VCaP (cell line): ENCODE data around the gene FFAR3.

ENCODE experiments used
- H3K27ac ChIP-seq: fragments of 450-650 bp; 2 replicates; pipeline ENCODE4 v1.5.1; 2017
- TF ChIP-seq, protein P1 (sequence below): fragments of 450-650 bp; conservative IDR thresholded peaks from 2 replicates; pipeline ENCODE4 v1.5.1; 2017; ENCODE audit warnings: mild to moderate bottlenecking, moderate library complexity

The FFAR3 gene

DNA sequence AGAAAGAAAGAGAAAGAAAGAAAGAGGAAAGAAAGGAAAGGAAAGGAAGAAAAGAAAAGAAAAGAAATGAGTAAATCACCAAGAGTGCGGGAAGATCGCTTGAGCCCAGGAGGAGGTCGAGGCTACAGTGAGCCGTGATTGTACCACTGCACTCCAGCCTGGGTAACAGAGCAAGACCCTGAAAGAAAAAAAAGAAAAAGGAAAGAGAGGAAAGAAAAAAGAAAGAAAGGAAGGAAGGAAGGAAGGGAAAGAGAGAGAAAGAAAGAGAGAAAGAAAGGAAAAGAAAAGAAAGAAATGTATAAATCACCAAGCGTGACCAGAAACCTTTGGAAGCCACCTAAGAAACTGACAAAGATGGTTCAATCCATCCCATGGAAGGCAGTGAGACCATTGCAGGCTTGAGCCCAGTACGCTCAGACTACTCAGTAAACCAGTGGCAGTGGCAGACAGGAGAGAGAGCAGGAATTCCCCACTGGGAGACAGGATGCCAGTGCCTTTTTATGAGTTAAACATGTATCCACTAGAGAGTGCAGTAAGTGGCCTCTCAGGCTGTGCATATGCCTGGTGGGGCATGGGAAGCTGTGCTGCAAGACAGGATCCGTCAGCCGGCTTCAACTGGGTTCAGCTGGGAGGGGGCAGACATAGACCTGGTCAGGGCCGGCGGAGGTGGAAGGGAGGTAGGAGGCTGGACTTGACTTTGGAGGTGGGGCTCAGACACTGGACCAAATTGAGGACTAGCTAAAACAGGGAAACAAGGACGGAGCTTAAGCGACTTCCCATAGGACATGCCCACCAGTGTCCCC lies 17.4 kb downstream of the FFAR3 start:
- TF ChIP-seq, protein P1, sequence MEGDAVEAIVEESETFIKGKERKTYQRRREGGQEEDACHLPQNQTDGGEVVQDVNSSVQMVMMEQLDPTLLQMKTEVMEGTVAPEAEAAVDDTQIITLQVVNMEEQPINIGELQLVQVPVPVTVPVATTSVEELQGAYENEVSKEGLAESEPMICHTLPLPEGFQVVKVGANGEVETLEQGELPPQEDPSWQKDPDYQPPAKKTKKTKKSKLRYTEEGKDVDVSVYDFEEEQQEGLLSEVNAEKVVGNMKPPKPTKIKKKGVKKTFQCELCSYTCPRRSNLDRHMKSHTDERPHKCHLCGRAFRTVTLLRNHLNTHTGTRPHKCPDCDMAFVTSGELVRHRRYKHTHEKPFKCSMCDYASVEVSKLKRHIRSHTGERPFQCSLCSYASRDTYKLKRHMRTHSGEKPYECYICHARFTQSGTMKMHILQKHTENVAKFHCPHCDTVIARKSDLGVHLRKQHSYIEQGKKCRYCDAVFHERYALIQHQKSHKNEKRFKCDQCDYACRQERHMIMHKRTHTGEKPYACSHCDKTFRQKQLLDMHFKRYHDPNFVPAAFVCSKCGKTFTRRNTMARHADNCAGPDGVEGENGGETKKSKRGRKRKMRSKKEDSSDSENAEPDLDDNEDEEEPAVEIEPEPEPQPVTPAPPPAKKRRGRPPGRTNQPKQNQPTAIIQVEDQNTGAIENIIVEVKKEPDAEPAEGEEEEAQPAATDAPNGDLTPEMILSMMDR: no peak
- H3K27ac ChIP-seq: no peak overlapping the region

DNA sequence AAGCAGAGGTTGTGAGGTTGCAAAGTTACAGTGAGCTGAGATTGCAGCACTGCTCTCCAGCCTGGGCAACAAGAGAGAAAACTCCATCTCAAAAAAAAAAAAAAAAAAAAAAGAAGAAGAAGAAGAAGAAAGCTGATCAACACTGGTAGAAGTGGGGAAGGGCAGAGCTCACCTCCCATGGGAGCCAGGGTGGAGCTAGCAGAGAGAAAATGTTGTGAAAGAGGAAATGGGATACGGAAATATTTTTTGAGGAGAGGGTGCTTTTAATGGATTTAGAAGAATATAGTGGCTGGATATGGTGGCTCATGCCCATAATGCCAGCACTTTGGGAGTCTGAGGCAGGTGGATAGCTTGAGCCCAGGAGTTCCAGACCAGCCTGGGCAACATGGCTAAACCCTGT lies 19.4 kb downstream of the FFAR3 start:
- TF ChIP-seq, protein P1: no peak
- H3K27ac ChIP-seq: no peak overlapping the region

DNA sequence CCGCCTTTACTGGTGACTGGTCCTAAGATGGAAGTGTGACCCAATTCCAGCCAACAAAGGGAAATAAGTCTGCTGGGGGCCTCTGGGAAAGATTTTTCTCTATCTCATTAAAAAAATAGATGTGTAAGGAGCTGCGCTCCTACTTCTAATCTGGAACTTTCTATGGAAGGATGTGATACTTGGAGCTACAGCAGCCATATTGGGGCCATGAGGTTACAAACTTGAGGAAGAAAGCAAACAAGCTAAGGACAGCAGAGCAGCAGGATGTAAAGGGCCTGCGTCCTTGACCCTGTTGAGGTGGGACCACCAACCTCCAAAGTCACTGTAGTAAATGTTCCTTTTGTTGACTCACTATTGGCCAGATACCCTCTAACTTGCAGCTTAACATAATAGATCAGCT lies 20.1 kb downstream of the FFAR3 start:
- H3K27ac ChIP-seq: no peak overlapping the region

DNA sequence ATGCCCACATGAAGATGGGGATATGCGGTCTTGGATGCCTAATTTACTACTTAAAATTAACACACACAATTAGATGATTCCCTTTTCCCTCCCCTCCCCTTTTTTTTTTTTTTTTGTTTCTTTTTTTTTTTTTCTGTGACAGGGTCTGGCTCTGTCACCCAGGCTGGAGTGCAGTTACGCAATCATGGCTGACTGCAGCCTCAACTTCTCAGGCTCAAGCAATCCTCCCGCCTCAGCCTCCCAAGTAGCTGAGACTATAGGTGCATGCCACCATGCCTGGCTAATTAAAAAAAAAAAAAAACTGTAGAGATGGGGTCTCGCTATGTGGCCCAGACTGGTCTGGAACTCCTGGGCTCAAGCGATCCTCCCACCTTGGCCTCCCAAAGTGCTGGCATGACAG lies 21.3 kb downstream of the FFAR3 start:
- H3K27ac ChIP-seq: peak overlapping the region; percentile 63

More for the DNA sequence above, 20.1 kb downstream of the FFAR3 start:
- TF ChIP-seq, protein P1: no peak

DNA sequence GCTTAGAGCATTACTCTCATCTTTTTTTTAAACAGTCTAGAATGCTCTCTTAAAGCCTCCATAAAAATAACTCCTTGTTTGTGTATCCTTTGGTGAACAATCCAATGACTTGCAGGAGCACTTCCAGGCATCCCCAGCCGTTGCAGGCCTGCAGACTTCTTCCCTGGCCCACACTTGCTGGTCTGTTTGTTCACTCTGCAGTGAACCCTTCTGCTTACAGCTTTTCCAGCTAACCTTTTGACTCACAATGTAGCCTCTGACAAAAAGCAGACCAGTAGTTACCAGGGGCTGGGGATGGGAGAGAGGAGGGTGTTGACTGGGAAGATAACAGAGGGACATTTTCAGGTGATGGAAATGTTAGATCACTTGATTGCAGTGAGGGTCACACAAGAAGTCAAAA lies 21.7 kb downstream of the FFAR3 start:
- H3K27ac ChIP-seq: peak overlapping the region; percentile 63
- TF ChIP-seq, protein P1: no peak

DNA sequence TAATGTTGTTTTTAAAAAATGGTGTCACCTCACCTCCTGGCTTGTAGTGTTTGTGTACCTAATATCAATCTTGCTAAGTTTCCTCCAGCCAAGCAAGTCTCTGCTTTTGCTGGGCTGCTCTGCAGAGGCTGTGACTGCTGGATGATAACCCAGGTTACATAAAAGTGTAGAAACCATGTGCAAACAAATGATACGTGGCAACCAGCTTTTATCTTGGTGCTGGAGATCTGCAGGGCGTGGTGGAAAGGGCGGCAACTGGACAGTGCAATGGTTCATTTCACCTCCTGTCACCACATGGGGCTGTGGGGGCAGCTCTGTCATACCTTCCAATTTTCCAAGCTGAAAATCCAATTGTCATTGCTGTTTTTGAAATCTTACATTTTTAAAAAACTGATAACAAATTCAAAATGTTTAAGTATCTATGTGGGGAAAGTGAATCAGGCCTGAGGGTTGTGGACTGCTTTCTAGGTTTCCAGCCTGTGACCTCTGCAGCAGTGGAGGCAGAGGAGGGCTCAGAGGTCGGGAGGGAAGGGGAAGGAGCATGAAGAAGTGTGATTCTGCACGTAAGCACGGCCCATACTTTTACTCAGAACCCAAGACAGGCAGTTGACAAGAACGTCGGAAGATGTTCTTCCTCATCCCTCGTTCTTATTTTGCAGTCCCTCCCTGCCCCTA lies 22.3 kb downstream of the FFAR3 start:
- peak overlapping the region; percentile 63 for H3K27ac ChIP-seq
- TF ChIP-seq, protein P1: no peak

DNA sequence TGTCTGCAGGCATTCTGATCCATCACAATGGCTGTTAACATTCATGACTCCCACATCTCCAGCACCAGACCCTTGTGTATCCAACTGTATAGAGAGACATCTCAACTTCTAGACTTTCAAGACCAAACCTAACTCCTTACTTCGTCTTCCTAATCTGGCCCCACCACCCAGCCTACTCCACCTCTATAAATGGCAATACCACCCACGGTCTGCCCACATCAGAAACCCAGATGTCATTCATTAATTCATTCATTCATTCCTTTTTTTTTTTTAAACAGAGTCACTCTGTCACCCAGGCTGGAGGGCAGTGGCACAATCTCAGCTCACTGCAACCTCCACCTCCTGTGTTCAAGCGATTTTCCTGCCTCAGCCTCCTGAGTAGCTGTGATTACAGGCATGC lies 23.1 kb downstream of the FFAR3 start:
- H3K27ac ChIP-seq: no peak overlapping the region; the same call in 1 of the 2 replicates
- TF ChIP-seq, protein P1: no peak

DNA sequence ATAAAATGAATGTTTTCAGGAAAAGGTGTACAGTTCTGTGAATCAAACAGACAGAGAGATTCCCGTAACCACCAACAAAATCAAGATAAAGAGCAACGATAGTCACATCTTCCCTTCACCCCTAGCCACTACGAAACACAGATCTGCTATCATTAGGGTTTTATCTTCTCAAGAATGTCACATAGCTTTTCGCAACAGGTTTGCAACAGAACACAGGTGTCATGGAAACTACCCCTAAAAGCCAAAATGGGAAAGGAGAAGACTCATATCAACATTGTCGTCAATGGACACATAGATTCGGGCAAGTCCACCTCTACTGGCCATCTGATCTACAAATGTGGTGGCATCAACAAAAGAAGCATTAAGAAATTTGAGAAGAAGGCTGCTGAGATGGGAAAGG lies 23.7 kb downstream of the FFAR3 start:
- TF ChIP-seq, protein P1: no peak
- H3K27ac ChIP-seq: no peak overlapping the region
